Thymus (tissue), 11 donors: ENCODE data around the gene MFGE8. TPM values are rescaled to one million over a fixed set of nuclear protein-coding genes. Genes with fewer than 3 reads are reported as not detected.

ENCODE experiments used
- DNase-seq, 9 donors: peaks; one replicate each; pipeline ENCODE4 v3.0.0-alpha.2; 2013; ENCODE audit warnings: low spot score in 9 of 9, low read depth in 6 of 9, missing footprints in 1 of 9
- H3K27ac ChIP-seq, 2 donors: one replicate each; pipeline ENCODE4 v1.5.1; 2013; ENCODE audit warnings: control low read depth in 1 of 2, low read depth in 1 of 2, low read length in 1 of 2, mild to moderate bottlenecking in 1 of 2, moderate library complexity in 1 of 2
- H3K27me3 ChIP-seq, 2 donors: one replicate each; pipeline ENCODE4 v1.5.1; 2013; ENCODE audit warnings: low read length in 1 of 2; ENCODE audit not compliant: control insufficient read depth in 2 of 2, insufficient read depth in 1 of 2
- H3K36me3 ChIP-seq, 2 donors: one replicate each; pipeline ENCODE4 v1.5.1; 2013; ENCODE audit warnings: low read length in 1 of 2, mild to moderate bottlenecking in 1 of 2, moderate library complexity in 1 of 2; ENCODE audit not compliant: control insufficient read depth in 2 of 2, insufficient read depth in 2 of 2
- H3K4me1 ChIP-seq, 2 donors: one replicate each; pipeline ENCODE4 v1.5.1; 2013; ENCODE audit warnings: low read length in 2 of 2; ENCODE audit not compliant: control insufficient read depth in 2 of 2, insufficient read depth in 2 of 2
- H3K4me3 ChIP-seq, 2 donors: one replicate each; pipeline ENCODE4 v1.5.1; 2013; ENCODE audit warnings: low read length in 2 of 2, control low read depth in 1 of 2, mild to moderate bottlenecking in 1 of 2
- H3K9me3 ChIP-seq, 2 donors: one replicate each; pipeline ENCODE4 v1.5.1; 2013; ENCODE audit warnings: low read length in 1 of 2, mild to moderate bottlenecking in 1 of 2; ENCODE audit not compliant: control insufficient read depth in 2 of 2, insufficient read depth in 1 of 2
- WGBS: extraction: QIAGEN DNeasy Blood & Tissue Kit; methylation state at CpG from one replicate; pipeline ENCODE4 v1.1.7; 2013; 5-methylcytosine and 5-hydroxymethylcytosine counted together
- polyA plus RNA-seq: library from polyadenylated mRNA; stranded (reverse); fragments of 200-250 nt; gene quantifications from one replicate; pipeline ENCODE4 v1.2.3, GENCODE V29; 2013
- total RNA-seq: library from RNA; stranded (reverse); fragments of 120-200 nt; gene quantifications from one replicate; pipeline ENCODE4 v1.2.4, GENCODE V29; 2013
- donor health status: healthy.

The MFGE8 gene
- total and polyA plus RNA-seq, 2 donors, result 21.8 to 84.9 TPM

DNA sequence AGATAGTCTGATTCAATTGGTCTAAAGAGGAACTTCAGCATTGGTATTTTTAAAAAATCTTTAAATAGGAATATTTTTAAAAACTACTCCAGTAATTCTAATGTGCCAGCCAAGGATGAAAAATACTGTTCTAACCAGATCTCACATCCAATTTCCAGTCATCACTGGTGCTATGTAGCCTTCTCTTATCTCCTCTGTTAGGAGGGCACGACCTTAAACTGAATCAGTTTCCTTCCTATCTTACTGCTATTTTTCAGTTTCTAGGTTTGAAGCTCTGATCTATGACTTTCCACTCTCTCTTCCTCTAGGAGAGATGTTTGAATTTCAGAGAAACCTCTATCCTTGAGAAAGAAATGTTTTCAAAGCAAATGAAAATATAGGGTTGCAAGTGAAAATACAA, 49.8 kb downstream of the MFGE8 start:
- Histone ChIP-seq H3K4me1 (no peaks in the 10 kb centered on the region), H3K9me3 (no peaks in the 10 kb centered on the region), H3K27ac (no peak overlapping the region), H3K36me3 (no peaks in the 10 kb centered on the region), H3K4me3 (no peak overlapping the region), H3K27me3 (no peaks in the 10 kb centered on the region)
- DNase-seq, result no peak
- 57% methylated on average over 1 of the region's 1 CpG for WGBS

DNA sequence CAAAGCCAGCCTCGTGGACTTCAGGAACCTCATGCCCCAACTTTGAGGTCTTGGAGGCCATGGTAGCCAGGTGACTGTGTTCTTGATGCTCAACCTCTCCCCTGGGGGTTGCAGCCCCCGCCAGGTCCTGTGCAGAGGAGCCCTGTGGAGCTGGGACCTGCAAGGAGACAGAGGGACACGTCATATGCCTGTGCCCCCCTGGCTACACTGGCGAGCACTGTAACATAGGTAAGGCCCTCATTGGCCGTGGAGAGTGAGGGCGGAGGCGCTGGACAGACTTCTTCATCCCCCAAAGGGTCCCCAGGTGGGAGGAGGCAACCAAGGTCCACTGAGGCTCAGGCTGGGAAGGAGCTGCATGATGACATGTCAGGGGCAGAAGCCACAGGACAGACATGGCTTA, 53.0 kb downstream of the MFGE8 start:
- DNase-seq, result no peak
- 88% methylated on average over 7 of the region's 7 CpGs for WGBS
- Histone ChIP-seq H3K36me3 (no peaks in the 10 kb centered on the region), H3K4me1 (no peaks in the 10 kb centered on the region), H3K27ac (no peak overlapping the region), H3K27me3 (no peaks in the 10 kb centered on the region), H3K4me3 (no peak overlapping the region), H3K9me3 (peaks cover 0 to 1% of the 10 kb centered on the region in 2 donors)

DNA sequence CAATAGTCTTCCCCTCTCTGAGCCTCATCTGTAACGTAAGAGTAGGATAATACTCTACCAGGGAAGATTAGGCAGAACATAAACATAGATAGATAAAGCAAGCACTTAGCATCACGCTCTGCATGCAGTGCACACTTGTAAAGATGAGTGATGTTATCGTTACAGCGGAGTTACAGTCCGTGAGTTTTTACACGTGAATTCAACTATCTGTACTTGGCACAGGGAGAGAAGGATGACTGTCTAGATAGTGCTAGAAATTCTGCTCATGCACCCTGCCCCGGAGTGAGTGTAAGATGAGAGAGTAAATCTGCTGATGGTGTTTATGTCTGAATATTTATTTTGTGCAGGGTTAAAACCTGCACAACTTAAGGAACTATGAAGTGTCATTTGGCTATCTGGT, 53.6 kb downstream of the MFGE8 start:
- 77% methylated on average over 7 of the region's 7 CpGs for WGBS
- H3K4me3 ChIP-seq, result no peak overlapping the region
- H3K9me3 ChIP-seq, result peaks cover 3 to 8% of the 10 kb centered on the region in 2 donors
- no peaks in the 10 kb centered on the region for H3K27me3 ChIP-seq
- no peaks in the 10 kb centered on the region for H3K36me3 ChIP-seq
- no peaks in the 10 kb centered on the region for H3K4me1 ChIP-seq
- no peak for DNase-seq
- no peak overlapping the region for H3K27ac ChIP-seq

DNA sequence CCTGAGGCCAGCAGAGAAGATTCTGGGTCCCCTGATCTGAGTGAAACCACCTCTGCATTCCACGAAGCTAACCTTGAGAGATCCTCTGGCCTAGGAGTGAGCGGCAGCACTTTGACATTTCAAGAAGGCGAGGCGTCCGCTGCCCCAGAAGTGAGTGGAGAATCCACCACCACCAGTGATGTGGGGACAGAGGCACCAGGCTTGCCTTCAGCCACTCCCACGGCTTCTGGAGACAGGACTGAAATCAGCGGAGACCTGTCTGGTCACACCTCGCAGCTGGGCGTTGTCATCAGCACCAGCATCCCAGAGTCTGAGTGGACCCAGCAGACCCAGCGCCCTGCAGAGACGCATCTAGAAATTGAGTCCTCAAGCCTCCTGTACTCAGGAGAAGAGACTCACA, 54.2 kb downstream of the MFGE8 start:
- H3K27me3 ChIP-seq, result no peaks in the 10 kb centered on the region
- H3K4me1 ChIP-seq, result no peaks in the 10 kb centered on the region
- 95% methylated on average over 11 of the region's 11 CpGs for WGBS
- H3K36me3 ChIP-seq, result no peaks in the 10 kb centered on the region
- no peak overlapping the region for H3K27ac ChIP-seq
- no peak overlapping the region for H3K4me3 ChIP-seq
- DNase-seq, result no peak
- H3K9me3 ChIP-seq, result peaks cover 3 to 8% of the 10 kb centered on the region in 2 donors

DNA sequence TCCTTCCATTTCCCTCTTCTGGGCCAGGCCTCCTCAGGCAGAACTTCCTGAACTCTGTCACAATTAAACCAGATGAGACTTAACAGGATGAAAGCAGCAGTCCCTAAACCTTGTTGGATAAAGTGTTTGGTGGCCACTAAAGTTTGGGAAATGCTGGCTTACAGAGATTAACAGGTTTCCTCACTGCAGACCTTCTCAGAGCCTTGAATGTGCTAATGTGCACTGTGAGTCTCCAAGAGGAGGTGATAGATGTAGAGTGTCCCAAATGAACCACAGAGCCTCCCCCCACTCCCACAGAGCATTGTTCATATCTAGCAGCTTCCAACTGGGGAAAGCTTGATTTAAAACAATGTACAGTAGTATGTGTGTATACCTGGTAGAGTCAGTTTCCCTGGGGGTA, 60.7 kb downstream of the MFGE8 start:
- Histone ChIP-seq H3K27ac (no peak overlapping the region), H3K4me3 (no peak overlapping the region), H3K4me1 (no peaks in the 10 kb centered on the region), H3K27me3 (no peaks in the 10 kb centered on the region), H3K9me3 (peaks cover 3 to 8% of the 10 kb centered on the region in 2 donors), H3K36me3 (no peaks in the 10 kb centered on the region)
- no peak for DNase-seq

DNA sequence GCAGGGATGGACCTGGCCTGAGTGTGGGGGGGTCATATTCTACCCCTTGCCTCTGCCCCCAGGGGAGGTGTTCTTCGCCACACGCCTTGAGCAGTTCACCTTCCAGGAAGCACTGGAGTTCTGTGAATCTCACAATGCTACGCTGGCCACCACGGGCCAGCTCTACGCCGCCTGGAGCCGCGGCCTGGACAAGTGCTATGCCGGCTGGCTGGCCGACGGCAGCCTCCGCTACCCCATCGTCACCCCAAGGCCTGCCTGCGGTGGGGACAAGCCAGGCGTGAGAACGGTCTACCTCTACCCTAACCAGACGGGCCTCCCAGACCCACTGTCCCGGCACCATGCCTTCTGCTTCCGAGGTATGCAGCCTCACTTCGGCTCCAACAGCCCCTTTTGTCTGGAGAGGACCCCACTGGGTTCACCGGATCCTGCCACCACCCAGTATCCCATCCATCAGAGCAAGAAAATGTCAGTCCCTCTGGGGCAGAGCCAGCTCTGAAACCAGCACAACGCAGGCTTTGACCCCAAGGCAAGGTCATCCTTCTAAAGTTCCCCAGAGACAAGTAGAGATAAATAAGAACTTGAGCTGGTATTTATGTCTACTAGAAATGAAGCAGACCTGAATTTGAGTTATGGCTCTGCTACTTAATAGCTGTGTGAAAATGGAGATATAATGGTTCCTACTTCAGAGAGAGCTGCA, 63.7 kb downstream of the MFGE8 start:
- H3K4me3 ChIP-seq, result no peak overlapping the region
- no peak overlapping the region for H3K27ac ChIP-seq
- DNase-seq, result no peak
- no peaks in the 10 kb centered on the region for H3K9me3 ChIP-seq
- H3K36me3 ChIP-seq, result no peaks in the 10 kb centered on the region
- H3K4me1 ChIP-seq, result no peaks in the 10 kb centered on the region
- H3K27me3 ChIP-seq, result no peaks in the 10 kb centered on the region
- WGBS, result 91% methylated on average over 22 of the region's 22 CpGs

Other genes starting within 250 kb of the MFGE8 start
- 0.28 TPM for gene ACAN, start 109.9 kb downstream of the MFGE8 start, total RNA-seq
- 0.80 TPM for gene ACAN, start 109.9 kb downstream of the MFGE8 start, polyA plus RNA-seq
- gene HAPLN3, start 17.8 kb downstream of the MFGE8 start, total RNA-seq, result 17.3 TPM
- 20.1 TPM for gene HAPLN3, start 17.8 kb downstream of the MFGE8 start, polyA plus RNA-seq
- gene ABHD2, start 175.1 kb upstream of the MFGE8 start, total RNA-seq, result 13.7 TPM
- 5.6 TPM for gene ABHD2, start 175.1 kb upstream of the MFGE8 start, polyA plus RNA-seq